H1 (cell line): ENCODE data around the gene STEAP1B. TPM values are rescaled to one million over a fixed set of nuclear protein-coding genes. Genes with fewer than 3 reads are reported as not detected.

Source experiments
- BCL11A ChIP-seq, 2 experiments: IDR thresholded peaks; one replicate each; pipeline ENCODE4 v1.6.1; 2011; ENCODE audit warnings: low read depth in 2 of 2, low read length in 2 of 2, mild to moderate bottlenecking in 2 of 2
- POLR2AphosphoS5 ChIP-seq: IDR thresholded peaks from 2 replicates; pipeline ENCODE4 v1.6.1; 2011; ENCODE audit warnings: low read depth, low read length
- polyA plus RNA-seq, 7 experiments: library from polyadenylated mRNA; depleted of rRNA in 3 of 7; stranded (reverse) in 5 of 7; unstranded in 2 of 7; fragments of >200 nt in 5 of 7; fragments of 200-250 nt in 2 of 7; gene quantifications; 1 replicate in 5 of 7; 2 replicates in 1 of 7; 4 replicates in 1 of 7; pipeline versions ENCODE4 v1.2.1 to v1.2.3, GENCODE V29; 2011 to 2013; ENCODE audit warnings: missing spikeins in 2 of 7, mixed read lengths in 2 of 7
- total RNA-seq: library from RNA; stranded (reverse); fragmentation: NEBNext Ultra II Directional; extraction: Animal tissue kit (Norgen Biotek cat#: 25700); gene quantifications from 2 replicates; pipeline ENCODE4 v1.2.1, GENCODE V29; 2021
- TF ChIP-seq, protein P1 (sequence below): IDR thresholded peaks from 2 replicates; pipeline ENCODE4 v1.6.1; 2011; ENCODE audit warnings: low read depth, mild to moderate bottlenecking, low read length; ENCODE audit not compliant: insufficient read depth

STEAP1B gene
- total and polyA plus RNA-seq, 2 of the 8 experiments (the other 6 are each of a cell fraction or from before 2014, with no cell fraction given) = 5.4 to 8.7 TPM

DNA sequence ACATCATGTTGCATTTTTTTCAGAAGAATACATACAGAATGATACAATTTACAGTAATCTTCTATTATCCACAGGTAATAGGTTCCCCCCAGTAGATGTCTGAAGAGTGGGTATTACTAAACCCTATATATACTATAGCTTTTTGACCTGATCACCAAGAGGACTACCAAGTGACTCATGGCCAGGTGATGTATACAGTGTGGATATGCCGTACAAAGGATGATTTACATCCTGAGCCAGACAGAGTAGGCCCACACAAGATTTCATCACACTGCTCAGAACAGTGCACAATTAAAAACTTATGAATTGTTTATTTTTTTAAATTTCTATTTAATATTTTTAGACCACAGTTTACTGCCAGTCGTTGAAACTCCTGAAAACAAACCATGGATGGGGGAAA lies 70.6 kb downstream of the STEAP1B start (continued):
- TF ChIP-seq, protein P1, sequence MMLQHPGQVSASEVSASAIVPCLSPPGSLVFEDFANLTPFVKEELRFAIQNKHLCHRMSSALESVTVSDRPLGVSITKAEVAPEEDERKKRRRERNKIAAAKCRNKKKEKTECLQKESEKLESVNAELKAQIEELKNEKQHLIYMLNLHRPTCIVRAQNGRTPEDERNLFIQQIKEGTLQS = no peak
- TF ChIP-seq BCL11A (IDR thresholded peaks at IDR 0.05; ENCODE audit: low read depth in 2 of 2, low read length in 2 of 2) = no peak
- no peak for TF ChIP-seq POLR2AphosphoS5
